ENCODE results near the gene KCNC2.
"Not testable (repeated sequence)": the region's sequence is repeated elsewhere in the genome, so short reads cannot be mapped to it uniquely, and the experiment has no call there.

KCNC2 gene

GRCh38 chr12:75209812-75210138 lies at the start of gene KCNC2:
TSS of gene KCNC2 (minus strand) at chr12:75209839.
- DNase-seq = no peak

- no peak for DNase-seq
Observed at GRCh38 chr12:75259143-75259542, 49.5 kb upstream of the KCNC2 start.

- no peak for DNase-seq
Observed at GRCh38 chr12:75257510-75257909, 47.9 kb upstream of the KCNC2 start.

GRCh38 chr12:75245108-75245507 lies 35.5 kb upstream of the KCNC2 start:
- no peak for DNase-seq

GRCh38 chr12:75239987-75240386 lies 30.3 kb upstream of the KCNC2 start:
- no peak for DNase-seq

GRCh38 chr12:75236206-75236605 lies 26.6 kb upstream of the KCNC2 start:
- DNase-seq = no peak

- no peak for DNase-seq
Observed at GRCh38 chr12:75227132-75227531, 17.5 kb upstream of the KCNC2 start.

- no peak for DNase-seq
Observed at GRCh38 chr12:75212072-75212471, 2.4 kb upstream of the KCNC2 start.

- no peak for DNase-seq
Observed at GRCh38 chr12:75208856-75209811, 505 bp downstream of the KCNC2 start.

GRCh38 chr12:75207338-75208083 lies 2.1 kb downstream of the KCNC2 start:
- no peak for DNase-seq

- DNase-seq = no peak
Observed at GRCh38 chr12:75205558-75205957, 4.1 kb downstream of the KCNC2 start.

- DNase-seq = no peak
Observed at GRCh38 chr12:75196865-75197264, 12.8 kb downstream of the KCNC2 start.

- no peak for DNase-seq
Observed at GRCh38 chr12:75196408-75196807, 13.2 kb downstream of the KCNC2 start.

- no peak for DNase-seq
Observed at GRCh38 chr12:75194250-75194649, 15.4 kb downstream of the KCNC2 start.

GRCh38 chr12:75192196-75192595 lies 17.4 kb downstream of the KCNC2 start:
- no peak for DNase-seq

GRCh38 chr12:75190846-75191245 lies 18.8 kb downstream of the KCNC2 start:
- DNase-seq = no peak

- DNase-seq = not testable (repeated sequence)
Observed at GRCh38 chr12:75185881-75186280, 23.8 kb downstream of the KCNC2 start.

- no peak for DNase-seq
Observed at GRCh38 chr12:75184516-75184915, 25.1 kb downstream of the KCNC2 start.

- no peak for DNase-seq
Observed at GRCh38 chr12:75183967-75184366, 25.7 kb downstream of the KCNC2 start.

GRCh38 chr12:75177997-75178396 lies 31.6 kb downstream of the KCNC2 start:
- no peak for DNase-seq

- no peak for DNase-seq
Observed at GRCh38 chr12:75172611-75173010, 37.0 kb downstream of the KCNC2 start.

GRCh38 chr12:75170640-75171185 lies 38.9 kb downstream of the KCNC2 start:
- DNase-seq = no peak

- DNase-seq = no peak
Observed at GRCh38 chr12:75162845-75163244, 46.8 kb downstream of the KCNC2 start.

GRCh38 chr12:75161488-75161887 lies 48.2 kb downstream of the KCNC2 start:
- no peak for DNase-seq

Data from GF-D8 (cell line).